Neutrophil (primary cell): ENCODE results near the gene PLAC8.
"Not testable (repeated sequence)": the region's sequence is repeated elsewhere in the genome, so short reads cannot be mapped to it uniquely, and the experiment has no call there.

Experiments used
- H3K27ac ChIP-seq: fragments of 200-600 bp; sonication (generic); 2 replicates; pipeline ENCODE4 v1.5.1; 2016; ENCODE audit warnings: mild to moderate bottlenecking, moderate library complexity
- H3K27me3 ChIP-seq: fragments of 200-600 bp; sonication (generic); 2 replicates; pipeline ENCODE4 v1.6.0; 2016; ENCODE audit warnings: mild to moderate bottlenecking
- H3K36me3 ChIP-seq: fragments of 200-600 bp; sonication (generic); 2 replicates; pipeline ENCODE4 v1.5.1; 2017
- H3K4me1 ChIP-seq, 2 experiments: fragments of 200-600 bp in 1 of 2; sonication (generic) in 1 of 2; 1 replicate in 1 of 2; 2 replicates in 1 of 2; pipeline versions ENCODE4 v1.5.1 to v1.6.1; 2013 to 2016; ENCODE audit warnings: low read depth in 1 of 2, low read length in 1 of 2, mild to moderate bottlenecking in 1 of 2, moderate library complexity in 1 of 2; ENCODE audit not compliant: control insufficient read depth in 1 of 2, insufficient read depth in 1 of 2
- H3K4me3 ChIP-seq, 2 experiments: fragments of 200-600 bp in 1 of 2; sonication (generic) in 1 of 2; 1 replicate in 1 of 2; 2 replicates in 1 of 2; pipeline ENCODE4 v1.5.1; 2013 to 2016; ENCODE audit warnings: low read depth in 1 of 2, low read length in 1 of 2, mild to moderate bottlenecking in 1 of 2, moderate library complexity in 1 of 2
- H3K9me3 ChIP-seq: fragments of 200-600 bp; sonication (generic); 2 replicates; pipeline ENCODE4 v1.5.1; 2016
- CTCF ChIP-seq: fragments of 200-600 bp; sonication (generic); IDR thresholded peaks from 2 replicates; pipeline ENCODE4 v1.5.1; 2016; ENCODE audit warnings: antibody characterized with exemption

PLAC8 gene

GRCh38 chr4:83112678-83113428 is 1.7 kb downstream of the PLAC8 start:
- Histone ChIP-seq H3K27ac (peak overlapping the region; percentile 91), H3K4me1 (peaks cover 82 to 92% of the 10 kb centered on the region in 2 experiments), H3K27me3 (no peaks in the 10 kb centered on the region), H3K9me3 (no peaks in the 10 kb centered on the region), H3K4me3 (peak overlapping the region; percentile 33 to 73), H3K36me3 (no peaks in the 10 kb centered on the region)
- TF ChIP-seq CTCF = no peak

- H3K4me3 ChIP-seq = peak overlapping the region; percentile 33 to 73
- no peak for TF ChIP-seq CTCF
- peaks cover 79 to 89% of the 10 kb centered on the region in 2 experiments for H3K4me1 ChIP-seq
- H3K36me3 ChIP-seq = no peaks in the 10 kb centered on the region
- no peaks in the 10 kb centered on the region for H3K27me3 ChIP-seq
- H3K9me3 ChIP-seq = no peaks in the 10 kb centered on the region
- peak overlapping the region; percentile 91 for H3K27ac ChIP-seq
These were observed 2.3 kb downstream of the PLAC8 start for GRCh38 chr4:83112231-83112630.

DNA sequence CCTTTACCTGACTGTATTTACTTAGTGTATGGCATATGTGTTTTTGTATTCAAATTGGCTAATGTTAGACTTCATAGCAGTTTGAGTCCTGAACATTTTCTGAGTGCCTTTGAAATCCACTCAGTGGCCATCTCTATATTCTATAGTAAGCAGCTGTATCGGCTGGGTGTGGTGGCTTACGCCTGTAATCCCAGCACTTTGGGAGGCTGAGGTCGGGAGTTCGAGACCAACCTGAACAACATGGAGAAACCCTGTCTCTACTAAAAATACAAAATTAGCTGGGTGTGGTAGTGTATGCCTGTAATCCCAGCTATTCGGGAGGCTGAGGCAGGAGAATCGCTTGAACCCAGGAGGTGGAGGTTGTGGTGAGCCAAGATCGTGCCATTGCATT is 2.8 kb downstream of the PLAC8 start:
- H3K4me3 ChIP-seq = peak overlapping the region; percentile 33 to 73
- H3K4me1 ChIP-seq = peaks cover 79 to 84% of the 10 kb centered on the region in 2 experiments
- H3K9me3 ChIP-seq, H3K36me3 ChIP-seq, H3K27me3 ChIP-seq: not testable (repeated sequence)
- H3K27ac ChIP-seq = peak overlapping the region; percentile 91

- Histone ChIP-seq H3K9me3 (no peaks in the 10 kb centered on the region), H3K36me3 (no peaks in the 10 kb centered on the region), H3K4me3 (peak overlapping the region; percentile 73 to 88), H3K4me1 (peaks cover 77 to 79% of the 10 kb centered on the region in 2 experiments), H3K27ac (peak overlapping the region; percentile 91), H3K27me3 (no peaks in the 10 kb centered on the region)
- no peak for TF ChIP-seq CTCF
These were observed 3.4 kb downstream of the PLAC8 start for GRCh38 chr4:83110970-83111750.

GRCh38 chr4:83110223-83110945 is 4.1 kb downstream of the PLAC8 start:
- Histone ChIP-seq H3K27ac (peak overlapping the region; percentile 91), H3K27me3 (no peaks in the 10 kb centered on the region)
- TF ChIP-seq CTCF = peak; percentile 30

More at GRCh38 chr4:83110223-83110945, 4.1 kb downstream of the PLAC8 start:
- Histone ChIP-seq H3K4me3 (peak overlapping the region; percentile 73 to 88), H3K9me3 (no peaks in the 10 kb centered on the region), H3K36me3 (no peaks in the 10 kb centered on the region), H3K4me1 (peaks cover 69 to 71% of the 10 kb centered on the region in 2 experiments)
